Upper lobe of left lung (tissue), 4 donors: ENCODE measurements around the gene KDM4E.

Experiments
- CTCF ChIP-seq, 6 experiments: fragments of 450-650 bp in 4 of 6; fragments of 200-600 bp in 2 of 6; sonication (generic) in 2 of 6; IDR thresholded peaks; one replicate each; pipeline ENCODE4 v1.5.1; 2016 to 2019; ENCODE audit warnings: antibody characterized with exemption in 6 of 6
- EP300 ChIP-seq, 4 donors: sonication (generic); formaldehyde crosslinking; IDR thresholded peaks; one replicate each; pipeline ENCODE4 v1.5.1; 2017; ENCODE audit warnings: antibody characterized with exemption in 4 of 4, control low read depth in 2 of 4
- POLR2A ChIP-seq, 4 donors: fragments of 450-650 bp; IDR thresholded peaks; one replicate each; pipeline ENCODE4 v1.5.1; 2016 to 2017; ENCODE audit warnings: antibody characterized with exemption in 4 of 4, mild to moderate bottlenecking in 2 of 4
- POLR2AphosphoS5 ChIP-seq, 2 donors: sonication (generic); formaldehyde crosslinking; IDR thresholded peaks; one replicate each; pipeline ENCODE4 v1.5.1; 2017; ENCODE audit warnings: antibody characterized with exemption in 2 of 2

GRCh38 chr11:94993400-94993943 is 31.6 kb upstream of the KDM4E start:
- TF ChIP-seq CTCF (IDR thresholded peaks at IDR 0.05) (no peak), POLR2A (IDR thresholded peaks at IDR 0.05) (no peak), POLR2AphosphoS5 (IDR thresholded peaks at IDR 0.05) (no peak), EP300 (IDR thresholded peaks at IDR 0.05) (no peak)
